Measurements from ENCODE around the gene BICD1. TPM values are rescaled to one million over a fixed set of nuclear protein-coding genes. Genes with fewer than 3 reads are reported as not detected.

BICD1 gene
- total RNA-seq, 6 experiments from 2014 or later, result 1.0 to 4.9 (median 2.1) TPM

DNA sequence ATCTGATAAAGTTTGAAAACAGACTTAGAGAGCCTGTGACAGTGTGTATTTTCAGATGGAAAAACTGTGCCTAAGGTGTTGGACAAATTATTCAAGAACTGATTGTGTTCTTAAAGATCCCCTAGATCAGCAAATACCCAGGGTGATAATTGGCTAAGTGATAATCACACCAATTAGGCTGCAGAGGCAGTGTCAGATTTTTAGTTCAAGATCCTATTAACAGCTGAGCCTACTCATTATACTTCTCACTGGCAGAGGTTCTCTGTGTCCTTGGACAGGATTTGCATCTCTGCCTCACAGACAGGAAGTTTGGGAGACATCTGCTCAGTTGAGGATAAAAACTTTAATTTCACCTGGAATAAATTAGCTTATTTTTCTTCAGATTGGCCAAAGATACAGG lies 288.4 kb downstream of the BICD1 start:
- Histone ChIP-seq H3K27me3 (no peaks in the 10 kb centered on the region), H3K9me3 (no peaks in the 10 kb centered on the region), H3K27ac (no peak overlapping the region), H3K4me3 (no peak overlapping the region), H3K4me1 (peaks cover 0 to 3% (median 0%) of the 10 kb centered on the region in 4 donors), H3K36me3 (no peaks in the 10 kb centered on the region)
- intact Hi-C loops (cut with DNase I), result no loop called here
- no peak for DNase-seq
- no peak for ATAC-seq
- TF ChIP-seq POLR2A (IDR thresholded peaks at IDR 0.05), result no peak
- TF ChIP-seq, protein P1, sequence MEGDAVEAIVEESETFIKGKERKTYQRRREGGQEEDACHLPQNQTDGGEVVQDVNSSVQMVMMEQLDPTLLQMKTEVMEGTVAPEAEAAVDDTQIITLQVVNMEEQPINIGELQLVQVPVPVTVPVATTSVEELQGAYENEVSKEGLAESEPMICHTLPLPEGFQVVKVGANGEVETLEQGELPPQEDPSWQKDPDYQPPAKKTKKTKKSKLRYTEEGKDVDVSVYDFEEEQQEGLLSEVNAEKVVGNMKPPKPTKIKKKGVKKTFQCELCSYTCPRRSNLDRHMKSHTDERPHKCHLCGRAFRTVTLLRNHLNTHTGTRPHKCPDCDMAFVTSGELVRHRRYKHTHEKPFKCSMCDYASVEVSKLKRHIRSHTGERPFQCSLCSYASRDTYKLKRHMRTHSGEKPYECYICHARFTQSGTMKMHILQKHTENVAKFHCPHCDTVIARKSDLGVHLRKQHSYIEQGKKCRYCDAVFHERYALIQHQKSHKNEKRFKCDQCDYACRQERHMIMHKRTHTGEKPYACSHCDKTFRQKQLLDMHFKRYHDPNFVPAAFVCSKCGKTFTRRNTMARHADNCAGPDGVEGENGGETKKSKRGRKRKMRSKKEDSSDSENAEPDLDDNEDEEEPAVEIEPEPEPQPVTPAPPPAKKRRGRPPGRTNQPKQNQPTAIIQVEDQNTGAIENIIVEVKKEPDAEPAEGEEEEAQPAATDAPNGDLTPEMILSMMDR (IDR thresholded peaks at IDR 0.05), result no peak

DNA sequence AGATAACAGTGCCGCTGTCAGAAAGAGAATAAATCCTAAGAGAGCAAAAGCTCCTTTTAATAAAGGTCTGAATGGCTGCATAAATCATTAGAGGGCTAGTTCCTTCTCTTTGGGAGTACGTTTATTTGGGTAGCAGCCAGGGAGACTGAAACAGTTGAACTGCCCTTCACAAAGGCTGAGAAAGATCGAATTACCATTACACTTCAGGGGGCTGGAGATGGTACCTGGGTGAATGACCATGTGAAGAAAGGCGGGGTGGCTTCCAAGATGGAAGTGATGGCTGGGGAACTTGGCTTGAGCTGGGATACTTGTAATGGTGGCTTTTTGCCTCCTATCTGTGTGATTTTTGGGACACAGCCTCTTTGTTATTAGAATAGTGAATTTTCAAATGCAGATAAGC lies 291.0 kb downstream of the BICD1 start:
- TF ChIP-seq, protein P1 (IDR thresholded peaks at IDR 0.05), result no peak
- TF ChIP-seq POLR2A (IDR thresholded peaks at IDR 0.05), result no peak
- peaks cover 0 to 17% (median 0%) of the 10 kb centered on the region in 4 donors for H3K4me1 ChIP-seq
- H3K27ac ChIP-seq, result no peak overlapping the region
- no peaks in the 10 kb centered on the region for H3K27me3 ChIP-seq
- ATAC-seq (no peak), DNase-seq (no peak)
- intact Hi-C loops (cut with DNase I), result no loop called here
- H3K4me3 ChIP-seq, result no peak overlapping the region
- no peaks in the 10 kb centered on the region for H3K36me3 ChIP-seq
- 58% methylated on average over 4 of the region's 4 CpGs for WGBS (ENCODE audit: insufficient coverage, low coverage, low lambda C conversion rate, missing lambda C conversion rate)
- no peaks in the 10 kb centered on the region for H3K9me3 ChIP-seq

DNA sequence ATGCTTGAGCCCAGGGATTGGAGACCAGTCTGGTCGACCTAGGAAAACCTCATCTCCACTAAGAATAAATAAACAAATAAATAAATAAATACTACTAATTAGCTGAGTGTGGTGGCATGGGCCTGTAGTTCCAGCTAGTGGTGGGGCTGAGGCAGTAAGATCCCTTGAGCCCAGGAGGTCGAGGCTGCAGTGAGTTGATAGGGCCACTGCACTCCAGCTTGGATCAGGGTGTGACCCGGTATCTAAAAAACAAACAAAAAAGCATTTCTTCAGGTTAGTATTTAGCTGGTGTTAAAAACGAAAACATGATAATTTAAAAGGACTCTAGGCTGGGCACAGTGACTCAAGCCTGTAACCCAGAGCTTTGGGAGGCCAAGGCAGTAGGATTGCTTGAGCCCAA lies 291.5 kb downstream of the BICD1 start:
- intact Hi-C loops (cut with DNase I), result no loop called here
- H3K4me3 ChIP-seq, result no peak overlapping the region
- DNase-seq, result no peak
- peaks cover 0 to 17% (median 0%) of the 10 kb centered on the region in 4 donors for H3K4me1 ChIP-seq
- H3K27ac ChIP-seq, result no peak overlapping the region
- WGBS (ENCODE audit: insufficient coverage, low coverage, low lambda C conversion rate, missing lambda C conversion rate), result 91% methylated on average over 4 of the region's 4 CpGs
- TF ChIP-seq, protein P1 (IDR thresholded peaks at IDR 0.05), result no peak
- TF ChIP-seq POLR2A (IDR thresholded peaks at IDR 0.05), result no peak
- no peaks in the 10 kb centered on the region for H3K9me3 ChIP-seq
- no peaks in the 10 kb centered on the region for H3K27me3 ChIP-seq
- ATAC-seq, result no peak
- H3K36me3 ChIP-seq, result no peaks in the 10 kb centered on the region

DNA sequence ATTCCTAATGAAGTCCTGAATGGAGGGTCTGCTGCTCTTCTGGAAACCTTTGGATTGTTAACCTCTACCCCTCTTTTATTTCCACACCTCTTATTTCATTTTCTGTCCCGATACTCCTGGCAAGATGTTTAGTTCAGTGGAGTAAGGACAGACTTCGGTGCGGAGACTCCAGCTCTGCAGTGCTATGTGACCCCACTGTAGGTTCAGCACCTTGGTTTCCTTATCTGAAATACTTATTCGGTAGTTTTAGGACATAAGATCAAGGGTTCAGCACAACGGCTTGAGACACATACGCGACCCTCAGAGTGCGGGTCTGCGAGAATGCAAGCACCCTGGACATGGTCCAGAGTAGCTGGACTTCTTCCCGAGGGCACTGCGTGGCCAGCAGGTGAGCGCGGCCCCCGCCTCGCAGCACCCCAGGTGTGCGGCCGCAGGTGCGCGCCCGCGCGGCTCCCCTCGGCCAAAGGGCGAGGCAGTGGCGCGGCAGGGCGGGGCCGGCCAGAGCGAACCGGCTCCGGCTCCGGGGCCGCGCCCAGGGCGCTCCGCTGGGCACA lies 292.2 kb downstream of the BICD1 start:
- ATAC-seq, result no peak
- no peaks in the 10 kb centered on the region for H3K36me3 ChIP-seq

More for the DNA sequence above, 292.2 kb downstream of the BICD1 start:
- Histone ChIP-seq H3K9me3 (no peaks in the 10 kb centered on the region), H3K4me3 (peak overlapping the region; percentile 82 to 91 (median 84)), H3K27me3 (no peaks in the 10 kb centered on the region), H3K4me1 (peaks cover 0 to 21% (median 0%) of the 10 kb centered on the region in 4 donors), H3K27ac (peak overlapping the region; percentile 59 to 73 (median 67))
- 11% methylated on average over 3 of the region's 36 CpGs for WGBS (ENCODE audit: insufficient coverage, low coverage, low lambda C conversion rate, missing lambda C conversion rate)
- TF ChIP-seq, protein P1 (IDR thresholded peaks at IDR 0.05), result no peak
- no peak for TF ChIP-seq POLR2A (IDR thresholded peaks at IDR 0.05)
- DNase-seq, result no peak
- intact Hi-C loops (cut with DNase I), result no loop called here

Measured in right lobe of liver (tissue), 6 donors.